NCI-H82 treated with DMSO at 0.1 percent for 48 hours (cell line): ENCODE data around the gene GLB1L3.
A peak's percentile ranks its signal among the peaks of the same experiment; 100 is the strongest.
"Not testable (repeated sequence)": the region's sequence is repeated elsewhere in the genome, so short reads cannot be mapped to it uniquely, and the experiment has no call there.

Experiments used
- DNase-seq: peaks from one replicate; lab custom pipeline; 2025; ENCODE audit not compliant: unreplicated experiment; lab: John Stamatoyannopoulos, UW

GLB1L3 gene

GRCh38 chr11:134250246-134250645 lies 25.9 kb upstream of the GLB1L3 start:
- DNase-seq: no peak

- no peak for DNase-seq
These were observed 25.5 kb upstream of the GLB1L3 start for GRCh38 chr11:134250675-134251074.

GRCh38 chr11:134252346-134253187 lies 23.6 kb upstream of the GLB1L3 start:
- no peak for DNase-seq

- peak; percentile 77 for DNase-seq
These were observed 22.8 kb upstream of the GLB1L3 start, which contains the start of the genes ACAD8 and THYN1 for GRCh38 chr11:134253188-134253993. TSS of gene ACAD8 (plus strand) at chr11:134253568. CDS start at chr11:134253601, 33 bp downstream. TSS of gene THYN1 (minus strand) at chr11:134253352. CDS start at chr11:134252882, 470 bp downstream.

GRCh38 chr11:134254433-134255183 lies 21.6 kb upstream of the GLB1L3 start:
- no peak for DNase-seq

- DNase-seq: not testable (repeated sequence)
These were observed 21.0 kb upstream of the GLB1L3 start for GRCh38 chr11:134255184-134255561.

GRCh38 chr11:134257101-134257500 lies 19.1 kb upstream of the GLB1L3 start:
- no peak for DNase-seq

- no peak for DNase-seq
These were observed 17.6 kb upstream of the GLB1L3 start for GRCh38 chr11:134258577-134258976.

GRCh38 chr11:134260503-134260902 lies 15.7 kb upstream of the GLB1L3 start:
- no peak for DNase-seq

GRCh38 chr11:134260983-134261382 lies 15.2 kb upstream of the GLB1L3 start:
- DNase-seq: no peak

GRCh38 chr11:134261626-134262488 lies 14.3 kb upstream of the GLB1L3 start:
- DNase-seq: no peak

- DNase-seq: no peak
These were observed 11.0 kb upstream of the GLB1L3 start for GRCh38 chr11:134264966-134265764.

- no peak for DNase-seq
These were observed 9.7 kb upstream of the GLB1L3 start for GRCh38 chr11:134266440-134266839.

- no peak for DNase-seq
These were observed 9.3 kb upstream of the GLB1L3 start for GRCh38 chr11:134266841-134267251.

- DNase-seq: no peak
These were observed 8.7 kb upstream of the GLB1L3 start for GRCh38 chr11:134267461-134267860.

GRCh38 chr11:134267966-134268365 lies 8.2 kb upstream of the GLB1L3 start:
- no peak for DNase-seq

- no peak for DNase-seq
These were observed 5.9 kb upstream of the GLB1L3 start for GRCh38 chr11:134270250-134270714.

- DNase-seq: no peak
These were observed 4.2 kb upstream of the GLB1L3 start for GRCh38 chr11:134271978-134272377.
